Esophagus (tissue), 2 donors: ENCODE data around the gene UST. TPM values are rescaled to one million over a fixed set of nuclear protein-coding genes. Genes with fewer than 3 reads are reported as not detected.
"Not testable (repeated sequence)": the region's sequence is repeated elsewhere in the genome, so short reads cannot be mapped to it uniquely, and the experiment has no call there.

Source experiments
- H3K27ac ChIP-seq, 2 donors: one replicate each; pipeline ENCODE4 v1.5.1; 2013; ENCODE audit warnings: low read depth in 2 of 2, mild to moderate bottlenecking in 2 of 2, inconsistent platforms in 1 of 2, low read length in 1 of 2, moderate library complexity in 1 of 2
- H3K27me3 ChIP-seq, 2 donors: one replicate each; pipeline ENCODE4 v1.6.1; 2013; ENCODE audit warnings: low read length in 2 of 2, control low read depth in 1 of 2, mild to moderate bottlenecking in 1 of 2; ENCODE audit not compliant: insufficient read depth in 2 of 2, control insufficient read depth in 1 of 2
- H3K36me3 ChIP-seq, 2 donors: one replicate each; pipeline ENCODE4 v1.6.1; 2013; ENCODE audit warnings: low read length in 1 of 2; ENCODE audit not compliant: control insufficient read depth in 2 of 2, insufficient read depth in 2 of 2
- H3K4me1 ChIP-seq, 2 donors: one replicate each; pipeline ENCODE4 v1.6.1; 2013; ENCODE audit warnings: low read length in 1 of 2; ENCODE audit not compliant: control insufficient read depth in 2 of 2, insufficient read depth in 2 of 2
- H3K4me3 ChIP-seq, 2 donors: one replicate each; pipeline ENCODE4 v1.5.1; 2013; ENCODE audit warnings: low read length in 2 of 2, mild to moderate bottlenecking in 2 of 2, low read depth in 1 of 2, moderate library complexity in 1 of 2
- H3K9me3 ChIP-seq, 2 donors: one replicate each; pipeline ENCODE4 v1.6.1; 2013; ENCODE audit warnings: mild to moderate bottlenecking in 2 of 2, low read depth in 1 of 2, low read length in 1 of 2, moderate library complexity in 1 of 2; ENCODE audit not compliant: control insufficient read depth in 2 of 2, insufficient read depth in 1 of 2
- WGBS, 2 donors: extraction: QIAGEN DNeasy Blood & Tissue Kit; methylation state at CpG; one replicate each; pipeline ENCODE4 v1.1.7; 2013; 5-methylcytosine and 5-hydroxymethylcytosine counted together
- polyA plus RNA-seq, 2 donors: library from polyadenylated mRNA; stranded (reverse); fragments of 200-250 nt; gene quantifications; one replicate each; pipeline ENCODE4 v1.2.3, GENCODE V29; 2013
- donor health status: healthy with polysubstance abuse.
- donor health status: Bipolar disorder and iron deficiency.

The UST gene
- polyA plus RNA-seq, 2 donors, result 1.7 to 2.4 TPM

GRCh38 chr6:148775161-148775560, 28.3 kb downstream of the UST start:
- H3K36me3 ChIP-seq, result no peaks in the 10 kb centered on the region
- no peaks in the 10 kb centered on the region for H3K9me3 ChIP-seq
- WGBS, 2 donors, result 82 to 84% methylated on average over 6 of the region's 6 CpGs
- H3K27me3 ChIP-seq, result no peaks in the 10 kb centered on the region
- H3K27ac ChIP-seq, result no peak overlapping the region
- H3K4me1 ChIP-seq, result peaks cover 0 to 5% of the 10 kb centered on the region in 2 donors
- no peak overlapping the region for H3K4me3 ChIP-seq

- Histone ChIP-seq H3K36me3 (no peaks in the 10 kb centered on the region), H3K4me1 (peaks cover 0 to 5% of the 10 kb centered on the region in 2 donors), H3K9me3 (no peaks in the 10 kb centered on the region), H3K27me3 (no peaks in the 10 kb centered on the region), H3K27ac (peak overlapping the region in 1 of 2 donors; percentile 55), H3K4me3 (no peak overlapping the region)
- 61 to 70% methylated on average over 15 of the region's 15 CpGs for WGBS, 2 donors
Measured at GRCh38 chr6:148776321-148777308, 29.8 kb downstream of the UST start.

DNA sequence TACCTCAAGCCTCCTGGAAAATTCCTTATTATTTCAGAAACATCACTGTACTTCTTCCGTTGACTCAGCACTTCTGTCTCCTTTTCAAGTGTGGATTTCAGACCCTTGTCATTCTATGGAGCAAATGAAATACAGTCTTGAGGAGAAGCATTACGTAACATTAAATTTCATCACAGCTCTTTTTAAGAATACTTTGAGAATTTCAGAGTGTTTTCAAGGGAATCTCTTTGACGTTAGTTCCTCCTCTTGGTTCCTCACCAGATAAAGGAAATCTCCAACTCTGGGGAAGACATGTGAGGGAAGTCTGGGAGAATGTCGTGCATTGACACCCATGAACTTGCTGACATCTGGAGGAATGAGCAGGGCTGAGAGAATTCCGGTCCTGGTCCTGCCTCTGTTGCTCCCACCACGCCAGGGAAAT, 32.3 kb downstream of the UST start:
- Histone ChIP-seq H3K36me3 (no peaks in the 10 kb centered on the region), H3K4me1 (peaks cover 0 to 5% of the 10 kb centered on the region in 2 donors), H3K4me3 (no peak overlapping the region), H3K9me3 (no peaks in the 10 kb centered on the region), H3K27ac (no peak overlapping the region), H3K27me3 (no peaks in the 10 kb centered on the region)
- WGBS, 2 donors, result 83 to 87% methylated on average over 6 of the region's 6 CpGs

- not testable (repeated sequence) for H3K27ac ChIP-seq, H3K4me3 ChIP-seq, H3K36me3 ChIP-seq, H3K27me3 ChIP-seq, H3K4me1 ChIP-seq, H3K9me3 ChIP-seq
- WGBS, 2 donors, result 97 to 100% methylated on average over 1 of the region's 1 CpG
Measured at GRCh38 chr6:148780423-148780822, 33.6 kb downstream of the UST start.

- no peaks in the 10 kb centered on the region for H3K36me3 ChIP-seq
- H3K4me3 ChIP-seq, result no peak overlapping the region
- peaks cover 0 to 5% of the 10 kb centered on the region in 2 donors for H3K4me1 ChIP-seq
- no peaks in the 10 kb centered on the region for H3K9me3 ChIP-seq
- H3K27me3 ChIP-seq, result no peaks in the 10 kb centered on the region
- 85% methylated on average over 7 of the region's 7 CpGs for WGBS, 2 donors
- no peak overlapping the region for H3K27ac ChIP-seq
Measured at GRCh38 chr6:148780918-148781436, 34.1 kb downstream of the UST start.

DNA sequence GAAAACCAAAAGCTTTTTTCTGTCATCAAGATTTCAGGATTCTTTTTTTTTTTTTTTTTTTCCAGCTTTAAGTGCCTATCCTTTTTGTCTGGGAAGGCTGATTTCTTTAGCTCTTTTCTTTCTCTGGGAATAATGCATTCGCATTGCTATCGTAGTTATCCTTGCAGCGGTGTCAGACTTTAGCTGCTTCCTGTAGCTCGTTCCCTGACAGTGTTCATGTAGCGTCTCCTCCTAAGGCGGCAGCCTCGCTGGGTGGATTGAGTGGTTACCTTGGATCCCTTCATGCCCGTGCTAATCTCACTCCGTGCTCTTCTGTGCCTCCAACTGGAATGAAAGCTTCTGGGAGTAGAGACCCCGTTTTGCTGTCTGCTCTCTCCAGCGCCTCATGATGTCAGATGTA, 43.1 kb downstream of the UST start:
- Histone ChIP-seq H3K27me3 (no peaks in the 10 kb centered on the region), H3K4me1 (no peaks in the 10 kb centered on the region), H3K9me3 (no peaks in the 10 kb centered on the region), H3K4me3 (no peak overlapping the region), H3K27ac (no peak overlapping the region), H3K36me3 (no peaks in the 10 kb centered on the region)
- WGBS, 2 donors, result 87 to 90% methylated on average over 11 of the region's 11 CpGs

- no peak overlapping the region for H3K27ac ChIP-seq
- WGBS, 2 donors, result 92% methylated on average over 10 of the region's 10 CpGs
- H3K9me3 ChIP-seq, result no peaks in the 10 kb centered on the region
- H3K4me1 ChIP-seq, result no peaks in the 10 kb centered on the region
- no peak overlapping the region for H3K4me3 ChIP-seq
- no peaks in the 10 kb centered on the region for H3K27me3 ChIP-seq
- no peaks in the 10 kb centered on the region for H3K36me3 ChIP-seq
Measured at GRCh38 chr6:148790404-148790803, 43.6 kb downstream of the UST start.

DNA sequence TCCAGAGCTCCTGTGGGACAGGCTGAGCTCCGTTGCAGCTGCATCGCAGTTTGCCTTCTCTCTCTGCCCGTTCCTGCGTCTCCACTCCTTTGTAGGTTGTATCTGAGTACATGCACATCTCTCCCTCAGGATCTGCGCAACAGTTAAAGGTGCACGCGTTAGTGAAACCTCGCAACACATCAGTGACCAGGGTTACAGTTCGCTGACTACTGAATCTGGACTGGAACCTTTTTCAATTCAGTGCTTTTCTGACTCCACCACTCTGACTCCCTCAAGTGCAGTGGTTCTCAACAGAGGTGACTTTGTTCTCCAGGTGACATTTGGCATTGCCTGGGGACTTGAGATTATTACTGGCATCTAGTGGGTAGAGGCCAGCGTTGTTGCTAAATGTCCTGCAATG, 44.0 kb downstream of the UST start:
- H3K9me3 ChIP-seq, result no peaks in the 10 kb centered on the region
- no peaks in the 10 kb centered on the region for H3K27me3 ChIP-seq
- WGBS, 2 donors, result 94% methylated on average over 10 of the region's 10 CpGs

GRCh38 chr6:148791372-148791771, 44.5 kb downstream of the UST start:
- 75 to 96% methylated on average over 3 of the region's 3 CpGs for WGBS, 2 donors
- no peak overlapping the region for H3K27ac ChIP-seq

More for the DNA sequence above, 44.0 kb downstream of the UST start:
- Histone ChIP-seq H3K27ac (no peak overlapping the region), H3K36me3 (no peaks in the 10 kb centered on the region), H3K4me3 (no peak overlapping the region), H3K4me1 (no peaks in the 10 kb centered on the region)

More at GRCh38 chr6:148791372-148791771, 44.5 kb downstream of the UST start:
- Histone ChIP-seq H3K4me3 (no peak overlapping the region), H3K9me3 (no peaks in the 10 kb centered on the region), H3K27me3 (no peaks in the 10 kb centered on the region), H3K4me1 (no peaks in the 10 kb centered on the region), H3K36me3 (no peaks in the 10 kb centered on the region)
